Measurements from ENCODE around the gene GUCY1A2. TPM values are rescaled to one million over a fixed set of nuclear protein-coding genes. Genes with fewer than 3 reads are reported as not detected.

Gene GUCY1A2
- total RNA-seq, 1 donor, result 0.43 TPM

DNA sequence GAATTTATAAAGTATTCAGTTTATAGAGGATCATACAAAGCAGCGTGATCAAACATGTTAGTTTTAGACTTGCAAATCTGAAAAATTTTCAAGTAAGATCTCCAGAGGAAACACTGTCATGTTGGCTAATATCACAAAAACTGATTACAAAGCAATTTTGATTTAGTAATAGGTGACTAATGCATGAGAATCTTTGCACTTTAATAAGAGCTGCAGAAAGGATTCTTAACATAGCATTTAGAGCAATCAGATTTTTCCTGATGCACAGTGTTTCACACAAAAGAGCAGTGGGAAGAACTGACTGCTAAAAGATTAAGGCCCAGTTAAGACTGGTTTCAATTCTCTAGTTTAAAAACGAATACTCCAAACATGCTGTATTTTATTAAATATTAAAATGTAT lies 321.2 kb downstream of the GUCY1A2 start:
- DNase-seq (ENCODE audit: low read depth), result peak; percentile 37
- H3K4me3 ChIP-seq (ENCODE audit: low read depth, low read length), result no peak overlapping the region
- TF ChIP-seq, protein P1, sequence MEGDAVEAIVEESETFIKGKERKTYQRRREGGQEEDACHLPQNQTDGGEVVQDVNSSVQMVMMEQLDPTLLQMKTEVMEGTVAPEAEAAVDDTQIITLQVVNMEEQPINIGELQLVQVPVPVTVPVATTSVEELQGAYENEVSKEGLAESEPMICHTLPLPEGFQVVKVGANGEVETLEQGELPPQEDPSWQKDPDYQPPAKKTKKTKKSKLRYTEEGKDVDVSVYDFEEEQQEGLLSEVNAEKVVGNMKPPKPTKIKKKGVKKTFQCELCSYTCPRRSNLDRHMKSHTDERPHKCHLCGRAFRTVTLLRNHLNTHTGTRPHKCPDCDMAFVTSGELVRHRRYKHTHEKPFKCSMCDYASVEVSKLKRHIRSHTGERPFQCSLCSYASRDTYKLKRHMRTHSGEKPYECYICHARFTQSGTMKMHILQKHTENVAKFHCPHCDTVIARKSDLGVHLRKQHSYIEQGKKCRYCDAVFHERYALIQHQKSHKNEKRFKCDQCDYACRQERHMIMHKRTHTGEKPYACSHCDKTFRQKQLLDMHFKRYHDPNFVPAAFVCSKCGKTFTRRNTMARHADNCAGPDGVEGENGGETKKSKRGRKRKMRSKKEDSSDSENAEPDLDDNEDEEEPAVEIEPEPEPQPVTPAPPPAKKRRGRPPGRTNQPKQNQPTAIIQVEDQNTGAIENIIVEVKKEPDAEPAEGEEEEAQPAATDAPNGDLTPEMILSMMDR (IDR thresholded peaks at IDR 0.05; ENCODE audit: insufficient read depth, low read depth, low read length), result no peak

DNA sequence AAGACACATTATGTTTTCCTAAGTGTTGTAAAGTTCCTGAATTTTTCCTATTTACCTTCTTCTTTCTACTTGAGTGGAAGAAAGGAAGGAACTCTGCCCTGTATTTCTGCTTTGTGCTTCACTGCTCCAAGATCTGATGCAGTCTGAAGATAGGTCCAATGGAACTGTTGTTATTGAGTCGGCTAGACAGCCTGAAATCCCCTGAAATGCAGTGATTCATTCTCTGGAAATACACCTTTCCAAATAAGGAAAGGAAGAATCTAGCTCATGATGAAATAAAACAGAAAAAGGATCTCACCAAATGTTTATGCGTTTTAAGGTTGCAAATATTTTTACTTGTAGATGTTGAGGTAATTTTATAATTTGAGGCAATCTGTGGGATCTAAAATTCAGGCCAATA lies 322.8 kb downstream of the GUCY1A2 start:
- H3K4me3 ChIP-seq (ENCODE audit: low read depth, low read length), result no peak overlapping the region
- peak; percentile 54 for DNase-seq (ENCODE audit: low read depth)

DNA sequence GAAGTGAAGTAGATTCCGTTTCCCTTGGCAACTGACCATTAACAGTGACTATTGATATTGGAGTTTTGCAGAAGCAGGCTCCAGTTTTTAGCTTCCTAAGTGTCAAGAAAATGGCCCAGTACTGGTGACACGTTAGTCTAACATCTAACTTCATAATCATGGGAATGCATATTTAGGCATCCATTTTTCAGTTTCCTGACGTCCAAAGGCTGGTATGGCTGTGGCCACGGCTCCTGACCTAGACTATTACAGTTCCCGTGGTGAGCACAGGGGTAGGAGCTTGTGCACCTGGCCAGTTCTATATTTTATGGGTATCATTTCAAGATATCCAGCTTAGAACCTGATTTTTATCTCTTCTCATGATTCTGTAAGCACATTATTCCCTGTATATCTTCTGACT lies 323.8 kb downstream of the GUCY1A2 start:
- DNase-seq (ENCODE audit: low read depth), result no peak
- TF ChIP-seq, protein P1 (IDR thresholded peaks at IDR 0.05; ENCODE audit: insufficient read depth, low read depth, low read length), result no peak
- no peak overlapping the region for H3K4me3 ChIP-seq (ENCODE audit: low read depth, low read length)

More for the DNA sequence above, 322.8 kb downstream of the GUCY1A2 start:
- TF ChIP-seq, protein P1 (IDR thresholded peaks at IDR 0.05; ENCODE audit: insufficient read depth, low read depth, low read length), result no peak

DNA sequence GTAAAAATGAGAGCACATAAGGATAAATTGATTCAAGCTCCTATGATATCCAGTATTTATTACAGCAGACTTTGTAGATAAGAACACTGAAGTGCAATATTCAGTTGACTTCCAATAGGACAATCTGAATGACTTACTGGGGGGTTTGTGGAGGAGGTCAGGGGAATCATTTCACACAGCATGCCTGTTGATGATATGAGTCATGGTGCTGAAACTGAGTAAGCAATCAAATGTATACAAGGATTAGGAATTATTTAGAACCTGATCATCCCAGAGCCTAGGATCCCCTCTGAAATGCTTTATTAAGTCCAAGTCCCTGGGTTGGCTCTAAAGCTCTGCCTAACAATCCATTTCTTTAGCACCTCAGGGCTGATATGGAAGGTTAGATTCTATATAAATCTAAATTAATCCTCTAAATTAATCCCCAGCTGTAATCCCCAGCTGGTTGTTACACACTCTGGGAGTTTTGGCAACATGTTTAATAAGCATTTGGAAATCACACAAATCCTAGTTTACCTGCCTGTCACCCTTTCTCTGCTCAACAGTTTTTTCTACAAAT lies 326.4 kb downstream of the GUCY1A2 start:
- TF ChIP-seq, protein P1 (IDR thresholded peaks at IDR 0.05; ENCODE audit: insufficient read depth, low read depth, low read length), result no peak
- peak; percentile 7 for DNase-seq (ENCODE audit: low read depth)
- no peak overlapping the region for H3K4me3 ChIP-seq (ENCODE audit: low read depth, low read length)

DNA sequence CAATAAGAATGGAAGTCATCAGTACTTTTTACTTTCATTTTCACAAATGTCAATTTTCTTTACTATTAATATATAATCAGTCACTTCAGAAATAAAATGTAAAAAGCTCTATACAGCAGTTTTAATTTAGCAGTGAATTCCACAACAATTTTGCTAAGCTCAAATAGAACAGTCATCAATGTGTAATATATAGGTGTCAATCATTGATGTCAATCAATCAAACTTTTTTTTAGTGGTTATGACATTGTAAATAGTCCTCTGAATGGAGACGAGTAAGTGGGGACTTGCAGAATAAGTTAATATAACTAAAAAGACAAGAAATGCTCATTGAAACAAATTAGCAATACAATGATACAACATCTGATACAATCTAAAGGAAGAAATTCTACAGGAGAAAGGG lies 327.4 kb downstream of the GUCY1A2 start:
- TF ChIP-seq, protein P1 (IDR thresholded peaks at IDR 0.05; ENCODE audit: insufficient read depth, low read depth, low read length), result no peak
- DNase-seq (ENCODE audit: low read depth), result no peak
- H3K4me3 ChIP-seq (ENCODE audit: low read depth, low read length), result no peak overlapping the region

DNA sequence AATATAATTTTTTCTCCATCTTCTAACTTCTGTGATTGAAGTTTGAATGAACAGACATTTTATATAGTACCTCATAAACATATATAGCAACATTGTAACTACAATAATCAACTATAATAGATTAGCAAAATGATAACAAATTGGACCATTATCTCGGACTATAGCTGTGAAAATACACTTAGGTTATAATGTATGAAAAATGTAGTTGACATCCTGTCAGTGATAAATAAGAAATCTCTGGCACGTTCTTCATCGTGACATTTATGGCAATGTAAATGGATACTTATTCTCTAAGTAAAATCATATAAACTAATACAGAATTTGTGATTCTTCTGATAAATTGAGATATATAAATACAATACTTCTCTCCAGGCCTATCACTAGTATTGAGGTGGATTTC lies 333.3 kb downstream of the GUCY1A2 start:
- TF ChIP-seq, protein P1 (IDR thresholded peaks at IDR 0.05; ENCODE audit: insufficient read depth, low read depth, low read length), result no peak
- DNase-seq (ENCODE audit: low read depth), result no peak
- no peak overlapping the region for H3K4me3 ChIP-seq (ENCODE audit: low read depth, low read length)

DNA sequence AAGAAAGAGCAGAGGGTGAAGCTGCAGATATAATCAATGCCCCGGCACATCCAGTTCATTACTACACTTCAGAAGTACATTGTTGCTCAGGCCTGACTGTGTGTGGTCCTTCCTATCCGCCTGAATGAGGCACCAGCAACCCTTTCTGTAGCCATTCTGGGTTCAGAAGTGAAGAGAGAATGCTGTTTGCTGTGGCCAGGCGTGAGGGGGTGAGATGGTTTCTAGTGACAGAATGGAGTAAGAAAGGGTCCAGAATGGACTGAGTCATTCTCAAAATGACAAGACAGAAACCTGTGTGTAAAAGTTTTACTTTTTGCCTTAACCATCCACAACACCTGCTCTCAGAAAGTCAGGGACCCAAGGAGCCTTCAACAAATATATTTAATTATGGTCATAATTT lies 334.8 kb downstream of the GUCY1A2 start:
- H3K4me3 ChIP-seq (ENCODE audit: low read depth, low read length), result no peak overlapping the region
- TF ChIP-seq, protein P1 (IDR thresholded peaks at IDR 0.05; ENCODE audit: insufficient read depth, low read depth, low read length), result no peak
- DNase-seq (ENCODE audit: low read depth), result no peak
